HEK293T (cell line): Measurements from ENCODE around the gene CHST3.

ENCODE experiments used
- ARNT ChIP-seq: fragments of 450-650 bp; IDR thresholded peaks from 2 replicates; pipeline ENCODE4 v1.6.1; 2017; ENCODE audit warnings: mild to moderate bottlenecking
- BHLHE40 ChIP-seq: fragments of 450-650 bp; IDR thresholded peaks from 2 replicates; pipeline ENCODE4 v1.6.1; 2016; ENCODE audit warnings: mild to moderate bottlenecking, moderate library complexity, borderline replicate concordance
- ELF4 ChIP-seq: fragments of 450-650 bp; IDR thresholded peaks from 2 replicates; pipeline ENCODE4 v1.6.1; 2017; ENCODE audit warnings: antibody characterized with exemption
- FOXA1 ChIP-seq: fragments of 450-650 bp; IDR thresholded peaks from 2 replicates; pipeline ENCODE4 v1.6.1; 2016; ENCODE audit warnings: mild to moderate bottlenecking
- L3MBTL2 ChIP-seq: fragments of 450-650 bp; conservative IDR thresholded peaks from 2 replicates; pipeline ENCODE4 v1.6.1; 2016; ENCODE audit warnings: mild to moderate bottlenecking
- LEF1 ChIP-seq: fragments of 450-650 bp; IDR thresholded peaks from 2 replicates; pipeline ENCODE4 v1.6.1; 2017; ENCODE audit warnings: mild to moderate bottlenecking, borderline replicate concordance
- NFRKB ChIP-seq: fragments of 450-650 bp; IDR thresholded peaks from 2 replicates; pipeline ENCODE4 v1.6.1; 2016; ENCODE audit warnings: mild to moderate bottlenecking, moderate library complexity
- SP1 ChIP-seq: fragments of 450-650 bp; IDR thresholded peaks from 2 replicates; pipeline ENCODE4 v1.6.1; 2017
- TARDBP ChIP-seq: fragments of 450-650 bp; IDR thresholded peaks from 2 replicates; pipeline ENCODE4 v1.6.1; 2016

- TF ChIP-seq L3MBTL2: no peak
- no peak for TF ChIP-seq SP1
- TF ChIP-seq ELF4: no peak
- TF ChIP-seq BHLHE40: no peak
- no peak for TF ChIP-seq FOXA1
- TF ChIP-seq LEF1: no peak
- TF ChIP-seq TARDBP: no peak
- TF ChIP-seq NFRKB: no peak
- TF ChIP-seq ARNT: no peak
These were observed 8.8 kb downstream of the CHST3 start for GRCh38 chr10:71972746-71973695.
